Stomach smooth muscle (tissue), 2 donors: Measurements from ENCODE around the gene ARHGEF12.
A peak's percentile ranks its signal among the peaks of the same experiment; 100 is the strongest.

Experiments
- H3K27ac ChIP-seq: one replicate; pipeline ENCODE4 v1.7.0; 2013; ENCODE audit warnings: mild to moderate bottlenecking, low read length, inconsistent platforms
- H3K27me3 ChIP-seq, 2 donors: one replicate each; pipeline ENCODE4 v1.7.0; 2013; ENCODE audit warnings: low read length in 2 of 2; ENCODE audit not compliant: insufficient read depth in 2 of 2, control insufficient read depth in 1 of 2
- H3K36me3 ChIP-seq, 2 donors: one replicate each; pipeline ENCODE4 v1.7.0; 2013; ENCODE audit warnings: low read length in 2 of 2; ENCODE audit not compliant: control insufficient read depth in 2 of 2, insufficient read depth in 2 of 2
- H3K4me1 ChIP-seq: one replicate; pipeline ENCODE4 v1.7.0; 2013; ENCODE audit warnings: low read length; ENCODE audit not compliant: control insufficient read depth, insufficient read depth
- H3K4me3 ChIP-seq, 2 donors: one replicate each; pipeline ENCODE4 v1.7.0; 2013; ENCODE audit warnings: low read length in 2 of 2
- H3K9ac ChIP-seq, 2 donors: one replicate each; pipeline ENCODE4 v1.7.0; 2013; ENCODE audit warnings: low read length in 2 of 2, mild to moderate bottlenecking in 1 of 2
- H3K9me3 ChIP-seq, 2 donors: one replicate each; pipeline ENCODE4 v1.7.0; 2013; ENCODE audit warnings: low read length in 2 of 2; ENCODE audit not compliant: control insufficient read depth in 2 of 2
- donor health status: healthy.
- donor health status: Pancreatic carcinoma.

The ARHGEF12 gene

DNA sequence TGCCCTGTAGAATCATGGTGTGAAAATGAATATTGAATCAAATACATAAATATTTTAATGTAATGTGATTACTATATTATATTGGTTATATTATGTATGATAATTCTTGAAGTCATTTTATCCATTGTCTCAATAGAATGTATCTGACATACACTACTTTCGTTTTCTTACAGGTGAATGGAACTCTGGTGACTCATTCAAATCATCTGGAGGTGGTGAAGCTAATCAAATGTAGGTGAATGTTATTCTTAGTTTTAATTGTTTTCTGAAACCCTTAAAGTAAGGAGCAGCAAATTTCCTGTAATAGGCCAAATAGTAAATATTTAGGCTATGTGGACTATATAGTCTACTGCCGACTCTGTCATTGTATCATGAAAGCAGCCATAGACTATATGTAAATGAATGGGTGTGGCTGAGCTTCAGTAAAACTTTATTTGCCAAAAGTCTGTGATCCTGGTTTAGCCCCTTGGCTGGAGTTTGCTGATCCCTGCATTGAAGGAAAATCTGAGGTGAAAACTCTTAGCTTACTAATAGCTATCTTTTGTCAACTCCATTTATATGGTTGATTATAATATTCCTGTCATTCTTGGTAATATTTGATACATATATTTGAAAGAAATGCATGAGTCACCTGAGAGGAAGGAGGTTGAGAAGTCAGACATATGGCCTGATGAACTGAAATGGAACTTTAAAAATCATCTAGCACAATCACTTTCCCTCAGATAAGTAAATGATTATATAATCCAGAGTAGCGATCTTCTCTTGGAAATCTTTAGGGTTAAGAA lies 88.2 kb downstream of the ARHGEF12 start:
- no peak overlapping the region for H3K9ac ChIP-seq
- no peak overlapping the region for H3K4me3 ChIP-seq
- no peaks in the 10 kb centered on the region for H3K9me3 ChIP-seq
- no peak overlapping the region for H3K27ac ChIP-seq
- H3K4me1 ChIP-seq, result no peaks in the 10 kb centered on the region
- H3K36me3 ChIP-seq, result peaks cover 9 to 13% of the 10 kb centered on the region in 2 donors
- no peaks in the 10 kb centered on the region for H3K27me3 ChIP-seq

DNA sequence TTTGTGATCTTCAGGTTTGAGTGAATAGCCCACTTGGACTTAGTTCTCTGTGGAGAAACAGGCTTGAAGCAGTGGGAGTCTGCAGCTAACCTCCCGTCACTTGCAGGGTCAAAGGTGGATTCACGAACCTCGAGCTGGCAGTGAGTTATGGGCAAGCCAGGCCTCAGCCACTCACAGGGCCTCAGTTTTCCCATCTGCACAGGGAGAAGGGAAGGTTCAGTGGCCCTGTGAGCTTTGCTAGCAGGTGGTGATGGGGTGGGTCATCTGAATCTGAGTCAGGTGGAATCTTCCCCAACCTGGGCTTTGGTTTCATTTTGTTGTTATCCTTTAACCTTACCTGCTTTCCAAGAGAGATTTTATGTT lies 88.7 kb downstream of the ARHGEF12 start:
- peaks cover 13% of the 10 kb centered on the region in 2 donors for H3K36me3 ChIP-seq
- no peak overlapping the region for H3K9ac ChIP-seq
- no peaks in the 10 kb centered on the region for H3K27me3 ChIP-seq
- H3K9me3 ChIP-seq, result no peaks in the 10 kb centered on the region
- no peak overlapping the region for H3K4me3 ChIP-seq
- no peak overlapping the region for H3K27ac ChIP-seq
- no peaks in the 10 kb centered on the region for H3K4me1 ChIP-seq

DNA sequence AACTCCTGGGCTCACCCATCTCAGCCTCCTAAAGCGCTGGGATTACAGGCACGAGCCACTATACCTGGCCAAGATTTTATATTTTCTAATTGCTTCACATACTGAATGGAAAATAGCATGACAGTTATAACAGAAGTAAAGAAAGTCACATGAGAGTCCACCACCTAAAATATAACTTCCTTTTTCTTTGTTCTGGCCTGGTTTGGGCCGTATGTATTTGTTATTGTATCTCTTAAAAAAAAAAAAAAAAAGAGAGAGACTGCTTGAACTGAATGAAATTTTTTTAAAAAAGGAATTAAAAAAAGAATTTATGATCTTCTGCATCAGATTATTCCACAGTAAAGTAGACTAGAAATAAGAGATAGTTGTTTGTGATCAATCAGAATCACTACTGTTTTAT lies 89.3 kb downstream of the ARHGEF12 start:
- no peaks in the 10 kb centered on the region for H3K4me1 ChIP-seq
- no peak overlapping the region for H3K9ac ChIP-seq
- H3K9me3 ChIP-seq, result no peaks in the 10 kb centered on the region
- H3K4me3 ChIP-seq, result no peak overlapping the region
- no peaks in the 10 kb centered on the region for H3K27me3 ChIP-seq
- H3K27ac ChIP-seq, result no peak overlapping the region
- peaks cover 13% of the 10 kb centered on the region in 2 donors for H3K36me3 ChIP-seq

DNA sequence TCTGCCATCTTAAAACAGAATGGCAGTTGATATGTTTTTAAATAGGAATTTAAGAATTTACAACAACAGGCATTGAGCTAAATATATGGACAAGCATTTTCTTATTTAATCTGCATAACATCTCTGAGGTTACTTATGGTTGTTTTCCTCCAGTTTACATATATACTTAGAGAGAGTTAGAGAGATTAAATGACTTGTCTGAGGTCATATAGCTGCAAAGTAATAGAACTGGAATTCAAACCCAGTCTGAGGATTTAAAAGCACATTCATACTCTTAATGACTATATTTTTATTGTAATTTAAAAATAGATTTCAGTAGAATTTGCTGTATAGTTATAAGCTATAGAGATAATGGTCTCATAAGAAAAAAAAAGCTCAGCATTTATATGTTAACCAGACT lies 93.9 kb downstream of the ARHGEF12 start:
- no peaks in the 10 kb centered on the region for H3K27me3 ChIP-seq
- no peak overlapping the region for H3K9ac ChIP-seq
- peaks cover 1 to 5% of the 10 kb centered on the region in 2 donors for H3K36me3 ChIP-seq
- no peak overlapping the region for H3K4me3 ChIP-seq
- H3K9me3 ChIP-seq, result no peaks in the 10 kb centered on the region
- H3K27ac ChIP-seq, result no peak overlapping the region
- no peaks in the 10 kb centered on the region for H3K4me1 ChIP-seq

DNA sequence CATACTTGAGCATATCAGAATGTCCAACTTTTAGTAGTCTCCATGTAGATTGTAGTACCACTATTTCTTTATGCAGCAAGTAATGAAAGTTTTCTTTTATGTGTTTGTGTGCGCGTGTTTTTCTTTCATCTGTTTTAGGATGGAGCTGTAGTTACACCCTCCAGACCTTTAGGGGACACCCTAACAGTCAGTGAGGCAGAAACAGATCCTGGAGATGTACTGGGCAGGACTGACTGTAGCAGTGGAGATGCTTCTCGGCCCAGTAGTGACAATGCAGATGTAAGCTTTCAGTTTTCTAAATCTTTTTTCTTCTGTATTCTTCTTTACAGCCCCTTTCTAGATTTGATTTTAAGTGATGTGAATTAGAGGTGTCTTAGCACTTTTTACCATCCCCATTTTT lies 95.4 kb downstream of the ARHGEF12 start:
- H3K9ac ChIP-seq, result no peak overlapping the region
- no peaks in the 10 kb centered on the region for H3K27me3 ChIP-seq
- H3K36me3 ChIP-seq, result peaks cover 0 to 4% of the 10 kb centered on the region in 2 donors
- no peaks in the 10 kb centered on the region for H3K4me1 ChIP-seq
- no peaks in the 10 kb centered on the region for H3K9me3 ChIP-seq
- peak overlapping the region; percentile 20 for H3K27ac ChIP-seq
- peak overlapping the region in 1 of 2 donors; percentile 1 for H3K4me3 ChIP-seq

DNA sequence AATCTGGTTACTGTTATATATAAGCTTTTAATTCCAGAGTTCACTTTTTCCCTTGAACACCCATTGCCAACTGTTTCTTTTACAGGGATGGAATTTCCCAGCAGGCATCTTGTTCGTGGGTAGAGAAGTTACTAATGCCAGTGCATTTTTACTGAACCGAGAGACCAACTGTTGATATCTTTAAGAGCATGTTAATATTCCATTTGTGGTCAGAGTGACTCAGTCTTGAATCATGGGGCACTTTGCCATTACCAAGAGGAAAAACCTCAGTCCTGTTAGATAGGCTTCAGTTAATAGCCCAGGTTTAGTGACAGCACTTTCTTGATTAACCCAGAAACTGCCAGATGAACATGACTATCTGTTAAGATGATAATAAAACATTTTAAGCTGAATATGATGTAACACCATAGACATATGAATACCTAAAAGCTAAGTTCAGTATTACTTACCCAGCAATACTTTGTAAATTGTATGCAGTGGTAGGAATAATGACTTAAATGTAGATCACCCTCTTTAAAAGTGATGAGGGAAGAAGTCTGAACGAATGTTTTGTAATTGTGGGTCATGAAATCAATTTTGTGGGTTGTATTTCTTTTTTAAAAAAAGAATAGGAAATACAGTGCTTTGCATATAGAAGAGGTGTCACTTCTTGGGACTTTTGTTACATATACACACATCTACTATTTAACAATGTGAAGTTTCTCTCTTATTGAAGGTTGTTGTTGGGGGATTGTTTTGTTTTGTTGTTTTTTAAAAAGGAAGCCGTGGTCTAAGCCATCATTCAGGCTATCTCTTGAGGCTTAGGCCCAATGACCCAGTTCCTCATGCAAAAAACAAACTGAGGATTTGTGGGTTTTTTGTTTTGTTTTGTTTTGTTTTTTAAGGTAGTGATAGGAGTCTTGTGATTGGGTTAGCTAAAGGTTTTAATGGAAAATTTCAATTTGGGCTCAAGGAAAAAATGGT lies 96.1 kb downstream of the ARHGEF12 start:
- Histone ChIP-seq H3K27ac (peak overlapping the region; percentile 20), H3K4me3 (peak overlapping the region in 1 of 2 donors; percentile 1), H3K36me3 (peaks cover 0 to 4% of the 10 kb centered on the region in 2 donors), H3K27me3 (no peaks in the 10 kb centered on the region), H3K9me3 (no peaks in the 10 kb centered on the region), H3K9ac (peak overlapping the region in 1 of 2 donors; percentile 6), H3K4me1 (no peaks in the 10 kb centered on the region)

DNA sequence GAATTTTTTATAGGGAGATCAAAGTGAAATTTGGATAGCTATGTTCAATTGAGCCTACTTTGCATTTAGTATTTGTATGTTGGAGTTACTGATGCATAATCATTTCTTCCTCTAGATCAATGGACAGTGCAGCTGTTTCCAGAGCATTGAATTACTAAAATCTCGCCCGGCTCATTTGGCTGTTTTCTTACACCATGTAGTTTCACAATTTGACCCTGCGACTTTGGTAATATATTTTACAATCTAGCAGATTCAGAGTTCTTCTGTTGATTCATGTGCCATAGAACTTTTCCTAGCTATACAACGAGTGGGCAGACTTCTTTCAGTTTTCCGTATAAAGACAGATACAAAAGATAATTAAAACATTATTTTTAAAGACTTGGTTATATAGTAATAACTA lies 105.4 kb downstream of the ARHGEF12 start:
- H3K9ac ChIP-seq, result no peak overlapping the region
- H3K36me3 ChIP-seq, result peaks cover 14 to 34% of the 10 kb centered on the region in 2 donors
- H3K27me3 ChIP-seq, result no peaks in the 10 kb centered on the region
- no peak overlapping the region for H3K4me3 ChIP-seq
- H3K9me3 ChIP-seq, result no peaks in the 10 kb centered on the region
- no peak overlapping the region for H3K27ac ChIP-seq
- no peaks in the 10 kb centered on the region for H3K4me1 ChIP-seq

DNA sequence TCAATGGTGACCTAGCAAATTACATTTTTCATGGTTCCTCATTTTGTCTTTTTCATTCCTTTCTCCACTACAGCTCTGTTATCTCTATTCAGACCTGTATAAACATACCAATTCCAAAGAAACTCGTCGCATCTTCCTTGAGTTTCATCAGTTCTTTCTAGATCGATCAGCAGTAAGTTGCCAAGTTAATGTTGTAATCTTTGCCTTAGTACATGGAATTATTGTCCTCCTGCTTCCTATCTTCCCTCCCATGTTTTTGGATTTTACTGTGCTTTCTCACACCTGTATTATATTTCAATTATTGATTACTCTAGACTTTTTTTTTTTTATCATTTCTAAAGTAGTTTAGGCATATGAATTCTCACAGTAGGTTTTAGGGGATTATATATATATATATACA lies 105.8 kb downstream of the ARHGEF12 start:
- no peak overlapping the region for H3K27ac ChIP-seq
- no peaks in the 10 kb centered on the region for H3K9me3 ChIP-seq
- H3K36me3 ChIP-seq, result peaks cover 19 to 38% of the 10 kb centered on the region in 2 donors
- no peak overlapping the region for H3K9ac ChIP-seq
- H3K4me3 ChIP-seq, result no peak overlapping the region
- H3K4me1 ChIP-seq, result no peaks in the 10 kb centered on the region
- no peaks in the 10 kb centered on the region for H3K27me3 ChIP-seq

DNA sequence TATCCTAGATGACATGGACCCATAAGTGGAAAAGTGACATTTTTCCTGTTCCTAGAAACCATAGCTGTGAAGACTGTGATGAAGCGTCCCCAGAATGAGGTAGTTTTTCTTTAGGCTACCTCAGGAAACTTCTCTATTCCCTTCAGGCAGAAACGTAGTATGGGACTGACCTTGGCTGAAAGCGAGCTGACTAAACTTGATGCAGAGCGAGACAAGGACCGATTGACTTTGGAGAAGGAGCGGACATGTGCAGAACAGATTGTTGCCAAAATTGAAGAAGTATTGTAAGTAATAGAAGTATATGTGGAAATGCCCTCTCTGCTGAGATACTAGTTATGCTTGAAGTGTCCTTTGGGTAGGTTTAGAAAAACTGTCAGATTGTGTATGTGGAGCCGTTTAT lies 110.6 kb downstream of the ARHGEF12 start:
- Histone ChIP-seq H3K27ac (no peak overlapping the region), H3K9me3 (no peaks in the 10 kb centered on the region), H3K9ac (no peak overlapping the region), H3K4me3 (no peak overlapping the region), H3K36me3 (peaks cover 39 to 60% of the 10 kb centered on the region in 2 donors), H3K4me1 (no peaks in the 10 kb centered on the region), H3K27me3 (no peaks in the 10 kb centered on the region)

DNA sequence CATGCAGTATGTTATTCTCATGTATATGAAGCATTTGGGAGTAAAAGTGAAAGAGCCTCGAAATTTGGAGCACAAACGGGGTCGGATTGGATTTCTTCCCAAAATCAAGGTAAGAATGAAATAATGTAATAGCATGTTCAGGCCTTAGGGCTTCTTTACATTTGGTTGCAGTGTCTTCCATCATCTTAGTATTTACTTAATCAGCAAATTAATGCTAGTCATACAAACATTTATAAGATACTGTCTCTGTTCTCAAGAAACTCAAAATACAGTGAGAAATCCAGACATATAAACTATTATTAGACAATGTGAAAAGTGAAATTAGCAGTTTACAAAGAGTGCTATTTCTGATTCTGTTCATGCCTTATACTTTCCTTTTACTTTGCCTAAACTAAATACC lies 112.0 kb downstream of the ARHGEF12 start:
- Histone ChIP-seq H3K4me3 (no peak overlapping the region), H3K9ac (no peak overlapping the region), H3K27ac (no peak overlapping the region), H3K36me3 (peaks cover 44 to 65% of the 10 kb centered on the region in 2 donors), H3K9me3 (no peaks in the 10 kb centered on the region), H3K4me1 (no peaks in the 10 kb centered on the region), H3K27me3 (no peaks in the 10 kb centered on the region)
